Left ventricle myocardium inferior (tissue), 1 donor: ENCODE measurements around the gene CBLN2. TPM values are rescaled to one million over a fixed set of nuclear protein-coding genes. Genes with fewer than 3 reads are reported as not detected.

Experiments
- DNase-seq: peaks from one replicate; pipeline ENCODE4 v3.0.0-alpha.2; 2020
- H3K27ac ChIP-seq: fragments of 200-600 bp; replicated peaks from 2 replicates; pipeline ENCODE4 v1.8.0; 2021
- H3K27me3 ChIP-seq: fragments of 200-600 bp; 2 replicates; pipeline ENCODE4 v1.8.0; 2021; ENCODE audit warnings: low read depth
- H3K36me3 ChIP-seq: fragments of 200-600 bp; 2 replicates; pipeline ENCODE4 v1.8.0; 2021
- H3K4me1 ChIP-seq: fragments of 200-600 bp; 2 replicates; pipeline ENCODE4 v1.8.0; 2021
- H3K4me3 ChIP-seq: fragments of 200-600 bp; 2 replicates; pipeline ENCODE4 v1.8.0; 2021; ENCODE audit warnings: mild to moderate bottlenecking, moderate library complexity
- H3K9me3 ChIP-seq: fragments of 200-600 bp; replicated peaks from 2 replicates; pipeline ENCODE4 v1.8.0; 2021
- intact Hi-C: fragments of 100-400 bp; cut with micrococcal nuclease; formaldehyde crosslinking; loops from one replicate; pipeline ENCODE4 v1.11.0; 2022
- total RNA-seq: library from RNA; stranded (reverse); fragmentation: NEBNext Ultra II Directional; extraction: Animal tissue kit (Norgen Biotek cat#: 25700); gene quantifications from one replicate; pipeline ENCODE4 v1.2.1, GENCODE V29; 2021
- TF ChIP-seq, protein P1 (sequence below): fragments of 200-600 bp; IDR thresholded peaks from 2 replicates; pipeline ENCODE4 v1.8.0; 2021; ENCODE audit warnings: antibody characterized with exemption, mild to moderate bottlenecking, borderline replicate concordance
- donor health status: DM: no; HTN: yes; CAD: no; lungs with severe emphysema.

The CBLN2 gene
- total RNA-seq, 1 donor from 2014 or later: not detected

DNA sequence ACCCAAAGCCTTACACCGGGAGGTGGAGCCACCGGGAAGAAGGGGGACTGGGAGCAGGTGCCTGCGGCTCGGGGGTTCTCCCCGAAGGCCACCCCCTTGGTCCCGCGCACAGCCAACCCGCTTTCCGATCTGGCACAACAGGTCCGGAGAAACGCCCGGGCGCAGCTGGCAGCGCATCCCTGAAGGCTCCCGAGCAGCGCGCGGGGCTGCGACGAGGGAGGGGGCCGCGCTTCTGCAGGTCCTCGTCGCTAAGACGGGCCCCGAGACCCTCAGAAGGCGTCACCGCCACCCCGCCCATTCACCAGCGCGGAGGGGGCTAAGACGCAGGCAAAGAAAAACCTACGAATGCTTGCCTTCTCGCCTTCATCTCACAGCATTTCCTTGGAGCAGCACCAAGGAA, 1.8 kb downstream of the CBLN2 start:
- TF ChIP-seq, protein P1, sequence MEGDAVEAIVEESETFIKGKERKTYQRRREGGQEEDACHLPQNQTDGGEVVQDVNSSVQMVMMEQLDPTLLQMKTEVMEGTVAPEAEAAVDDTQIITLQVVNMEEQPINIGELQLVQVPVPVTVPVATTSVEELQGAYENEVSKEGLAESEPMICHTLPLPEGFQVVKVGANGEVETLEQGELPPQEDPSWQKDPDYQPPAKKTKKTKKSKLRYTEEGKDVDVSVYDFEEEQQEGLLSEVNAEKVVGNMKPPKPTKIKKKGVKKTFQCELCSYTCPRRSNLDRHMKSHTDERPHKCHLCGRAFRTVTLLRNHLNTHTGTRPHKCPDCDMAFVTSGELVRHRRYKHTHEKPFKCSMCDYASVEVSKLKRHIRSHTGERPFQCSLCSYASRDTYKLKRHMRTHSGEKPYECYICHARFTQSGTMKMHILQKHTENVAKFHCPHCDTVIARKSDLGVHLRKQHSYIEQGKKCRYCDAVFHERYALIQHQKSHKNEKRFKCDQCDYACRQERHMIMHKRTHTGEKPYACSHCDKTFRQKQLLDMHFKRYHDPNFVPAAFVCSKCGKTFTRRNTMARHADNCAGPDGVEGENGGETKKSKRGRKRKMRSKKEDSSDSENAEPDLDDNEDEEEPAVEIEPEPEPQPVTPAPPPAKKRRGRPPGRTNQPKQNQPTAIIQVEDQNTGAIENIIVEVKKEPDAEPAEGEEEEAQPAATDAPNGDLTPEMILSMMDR: no peak
- DNase-seq: no peak
- Histone ChIP-seq H3K4me3 (no peak overlapping the region), H3K36me3 (no peaks in the 10 kb centered on the region), H3K27ac (no peak overlapping the region), H3K27me3 (peaks cover 98% of the 10 kb centered on the region), H3K4me1 (peaks cover 21% of the 10 kb centered on the region), H3K9me3 (no peaks in the 10 kb centered on the region)
- intact Hi-C loops: no loop called here

DNA sequence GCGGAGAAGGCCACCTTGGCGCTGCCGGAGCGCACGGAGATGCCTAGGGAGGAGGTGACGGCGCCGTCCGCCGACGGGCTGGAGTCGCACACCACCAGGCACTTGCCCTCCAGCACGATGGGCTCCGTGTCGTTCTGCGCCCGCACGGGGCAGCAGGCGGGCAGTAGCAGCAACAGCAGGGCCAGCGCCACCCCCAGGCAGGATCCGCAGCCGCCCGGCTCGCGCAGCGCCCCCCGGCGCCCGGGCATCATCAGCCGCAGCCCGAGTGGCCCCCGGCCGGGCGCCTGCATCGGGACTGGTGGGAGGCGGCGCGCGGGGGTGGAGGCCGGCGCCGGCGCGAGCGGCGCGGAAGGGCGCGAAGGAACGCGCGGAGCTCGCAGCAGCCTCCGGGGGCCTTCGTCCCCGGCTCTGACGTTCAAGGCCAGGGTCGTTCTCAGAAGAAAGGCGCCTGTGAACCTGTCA, 2.2 kb downstream of the CBLN2 start:
- no peak for DNase-seq
- TF ChIP-seq, protein P1: no peak
- Histone ChIP-seq H3K4me3 (no peak overlapping the region), H3K36me3 (no peaks in the 10 kb centered on the region), H3K27me3 (peaks cover 98% of the 10 kb centered on the region), H3K27ac (no peak overlapping the region), H3K9me3 (no peaks in the 10 kb centered on the region), H3K4me1 (peaks cover 21% of the 10 kb centered on the region)
- intact Hi-C loops: no loop called here

DNA sequence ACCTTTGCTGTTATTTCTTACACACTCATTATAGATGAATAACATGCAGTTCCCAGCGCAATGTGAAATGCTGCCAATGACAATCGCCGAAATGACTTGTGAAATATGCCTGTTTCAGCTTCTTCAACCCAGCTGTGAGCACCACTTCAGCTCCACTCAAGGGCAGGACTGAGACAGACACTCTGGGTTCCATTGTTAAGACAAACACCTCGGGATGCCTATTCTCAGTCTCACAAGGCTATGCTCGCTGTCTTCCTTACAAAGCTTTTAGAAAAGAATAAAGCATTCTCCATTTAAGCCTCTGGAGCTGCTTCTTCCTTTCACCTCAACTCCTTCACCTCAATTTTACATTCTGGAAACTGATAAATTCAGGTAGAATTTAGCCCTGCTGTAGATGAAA, 4.2 kb downstream of the CBLN2 start:
- TF ChIP-seq, protein P1: no peak
- no peak overlapping the region for H3K4me3 ChIP-seq
- intact Hi-C loops: no loop called here
- no peak for DNase-seq
- H3K27me3 ChIP-seq: peaks cover 79% of the 10 kb centered on the region
- H3K36me3 ChIP-seq: no peaks in the 10 kb centered on the region
- H3K9me3 ChIP-seq: no peaks in the 10 kb centered on the region
- peaks cover 21% of the 10 kb centered on the region for H3K4me1 ChIP-seq
- no peak overlapping the region for H3K27ac ChIP-seq

DNA sequence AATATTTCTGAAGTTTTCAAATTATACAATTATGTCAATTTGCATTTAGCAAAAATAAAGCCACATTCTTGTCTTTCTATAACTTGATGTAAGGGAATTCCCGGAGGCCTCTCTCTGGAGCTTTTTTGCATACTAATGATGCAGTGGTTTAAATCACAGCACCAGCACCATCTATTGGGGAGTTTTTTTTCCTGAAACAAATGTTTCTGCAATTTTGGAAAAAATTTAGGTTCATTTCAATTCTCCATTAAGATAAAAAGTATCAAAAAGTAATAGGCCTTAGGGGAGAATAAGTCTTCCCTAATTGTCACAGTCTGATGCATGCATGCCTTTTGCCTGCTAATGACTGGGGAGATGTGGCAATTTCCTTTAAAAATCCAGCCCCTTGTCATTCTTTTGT, 13.5 kb downstream of the CBLN2 start:
- no peak for DNase-seq
- TF ChIP-seq, protein P1: no peak
- Histone ChIP-seq H3K27me3 (no peaks in the 10 kb centered on the region), H3K4me1 (no peaks in the 10 kb centered on the region), H3K27ac (no peak overlapping the region), H3K4me3 (no peak overlapping the region), H3K36me3 (no peaks in the 10 kb centered on the region), H3K9me3 (no peaks in the 10 kb centered on the region)
- intact Hi-C loops: no loop called here

DNA sequence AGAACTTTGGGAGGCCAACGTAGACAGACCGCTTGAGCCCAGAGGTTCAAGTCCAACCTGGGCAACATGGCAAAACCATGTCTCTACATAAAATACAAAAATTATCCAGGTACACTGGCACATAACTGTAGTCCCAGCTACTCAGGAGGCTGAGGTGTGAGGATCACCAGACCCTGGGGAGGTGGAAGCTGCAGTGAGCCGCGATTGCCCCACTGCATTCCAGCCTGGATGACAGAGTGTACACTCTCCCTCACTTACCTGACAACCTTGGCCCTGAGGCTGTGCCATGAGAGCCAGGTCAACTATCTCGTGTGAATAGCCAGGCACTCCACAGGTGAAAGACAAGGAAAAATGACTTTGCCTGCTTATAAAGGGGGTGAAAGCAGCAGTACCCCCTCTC, 39.3 kb downstream of the CBLN2 start:
- H3K4me1 ChIP-seq: no peaks in the 10 kb centered on the region
- no peak for DNase-seq
- intact Hi-C loops: no loop called here
- TF ChIP-seq, protein P1: no peak
- no peak overlapping the region for H3K4me3 ChIP-seq
- H3K36me3 ChIP-seq: no peaks in the 10 kb centered on the region
- H3K27ac ChIP-seq: no peak overlapping the region
- H3K27me3 ChIP-seq: no peaks in the 10 kb centered on the region
- no peaks in the 10 kb centered on the region for H3K9me3 ChIP-seq
